ENCODE measurements around the gene DPPA2.
"Not testable (repeated sequence)": the region's sequence is repeated elsewhere in the genome, so short reads cannot be mapped to it uniquely, and the experiment has no call there.

The DPPA2 gene, protein sequence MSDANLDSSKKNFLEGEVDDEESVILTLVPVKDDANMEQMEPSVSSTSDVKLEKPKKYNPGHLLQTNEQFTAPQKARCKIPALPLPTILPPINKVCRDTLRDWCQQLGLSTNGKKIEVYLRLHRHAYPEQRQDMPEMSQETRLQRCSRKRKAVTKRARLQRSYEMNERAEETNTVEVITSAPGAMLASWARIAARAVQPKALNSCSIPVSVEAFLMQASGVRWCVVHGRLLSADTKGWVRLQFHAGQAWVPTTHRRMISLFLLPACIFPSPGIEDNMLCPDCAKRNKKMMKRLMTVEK

DNA sequence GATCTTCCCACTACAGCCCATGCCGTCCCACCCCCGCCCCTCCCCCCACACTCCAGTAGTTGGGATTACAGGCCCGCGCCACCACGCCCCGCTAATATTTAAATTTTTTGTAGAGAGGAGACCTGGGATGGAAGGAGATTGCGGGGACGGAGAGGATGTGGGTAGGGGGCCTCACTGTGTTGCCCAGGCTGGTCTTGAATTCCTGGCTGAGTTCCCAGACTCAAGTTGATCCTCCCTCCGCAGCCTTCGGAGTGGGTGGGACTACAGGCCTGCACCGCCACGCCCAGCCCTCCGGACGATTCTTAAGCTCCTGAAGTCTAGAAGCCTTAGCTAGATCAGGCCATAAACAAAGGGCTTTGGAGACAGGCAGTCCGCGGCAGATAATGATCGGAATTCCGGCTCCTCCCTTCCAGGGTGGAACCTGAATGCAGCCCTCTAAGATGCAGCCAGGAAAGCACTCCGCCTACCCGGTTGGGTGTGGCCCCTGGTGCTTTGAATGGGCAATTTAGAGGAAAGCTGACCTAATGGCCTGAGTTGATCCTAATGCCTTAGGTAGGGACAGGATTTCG, at the start of gene DPPA2:
Gene DPPA2 (minus strand): TSS at position 356 of the 569 bp plus-strand sequence. CDS start 1,975 bp downstream, outside the sequence.
- FAIRE-seq (no peak), DNase-seq (ENCODE audit: insufficient read length, low spot score) (no peak)

DNA sequence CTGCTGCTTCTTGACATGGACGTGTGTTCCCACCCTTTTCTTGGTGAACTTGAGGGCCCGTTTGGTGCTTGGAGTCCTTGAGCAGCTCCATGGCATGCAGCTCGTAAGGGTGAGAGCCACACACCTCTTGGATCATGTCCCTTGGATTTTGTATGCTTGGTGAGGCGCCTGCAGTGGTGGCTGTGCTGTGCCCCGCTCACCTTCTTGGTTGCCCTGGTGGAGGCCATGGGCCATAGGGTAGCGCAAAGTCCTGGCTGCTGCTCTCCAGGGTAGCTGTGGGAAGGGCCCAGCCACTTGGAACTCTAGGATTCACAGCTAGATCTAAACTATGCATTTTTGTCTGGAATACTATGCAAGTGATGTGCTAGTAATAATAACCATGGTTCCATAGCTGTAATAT, 47.8 kb upstream of the DPPA2 start:
- FAIRE-seq: no peak
- no peak for DNase-seq (ENCODE audit: insufficient read length, low spot score)

DNA sequence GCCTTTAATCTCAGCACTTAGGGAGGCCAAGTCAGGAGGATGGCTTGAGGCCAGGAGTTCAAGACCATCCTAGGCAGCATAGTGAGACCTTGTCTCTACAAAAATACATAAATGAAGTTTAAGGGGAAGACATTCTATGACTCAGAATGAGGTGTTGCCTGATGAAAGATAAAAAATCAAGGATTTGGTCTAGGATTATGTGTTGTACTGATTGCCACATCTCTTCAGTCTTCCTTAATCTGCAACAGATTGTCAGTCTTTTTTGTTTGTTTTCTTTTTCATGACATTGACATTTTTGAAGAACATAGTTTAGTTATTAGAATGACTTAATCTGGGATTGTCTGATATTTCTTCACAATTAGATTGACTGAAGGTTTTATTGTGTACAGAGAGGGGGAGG, 47.3 kb upstream of the DPPA2 start:
- DNase-seq (ENCODE audit: insufficient read length, low spot score) (no peak), FAIRE-seq (no peak)

DNA sequence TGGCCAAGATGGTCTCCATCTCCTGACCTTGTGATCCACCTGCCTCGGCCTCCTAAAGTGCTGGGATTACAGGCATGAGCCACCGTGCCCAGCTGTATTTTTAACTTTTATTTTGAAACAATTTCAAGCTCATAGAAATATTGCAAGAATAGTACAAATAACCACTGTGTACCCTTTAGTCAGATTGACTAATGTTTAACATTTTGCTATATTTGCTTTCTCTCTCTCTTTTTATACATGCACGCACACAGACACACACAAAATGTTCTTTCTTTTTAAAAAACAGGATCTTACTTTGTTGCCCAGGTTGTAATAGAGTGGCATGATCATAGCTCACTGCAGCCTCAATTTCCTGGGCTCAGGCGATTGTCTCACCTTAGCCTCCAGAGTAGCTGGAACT, 46.5 kb upstream of the DPPA2 start:
- FAIRE-seq: no peak
- DNase-seq (ENCODE audit: insufficient read length, low spot score): no peak

DNA sequence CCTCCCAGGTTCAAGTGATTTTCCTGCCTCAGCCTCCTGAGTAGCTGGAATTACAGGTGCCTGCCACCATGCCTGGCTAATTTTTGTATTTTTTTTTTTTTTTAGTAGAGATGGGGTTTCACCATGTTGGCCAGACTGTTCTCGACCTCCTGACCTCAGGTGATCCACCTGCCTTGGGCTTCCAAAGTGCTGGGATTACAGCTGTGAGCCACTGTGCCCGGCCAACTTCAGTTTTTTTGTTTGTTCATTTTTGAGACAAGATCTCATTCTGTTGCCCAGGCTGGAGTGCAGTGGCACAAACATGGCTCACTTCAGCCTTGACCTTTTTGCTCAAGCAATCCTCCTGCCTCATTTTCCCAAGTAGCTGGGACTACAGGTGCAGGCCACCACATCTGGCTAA, 42.5 kb upstream of the DPPA2 start:
- DNase-seq (ENCODE audit: insufficient read length, low spot score); FAIRE-seq: not testable (repeated sequence)

DNA sequence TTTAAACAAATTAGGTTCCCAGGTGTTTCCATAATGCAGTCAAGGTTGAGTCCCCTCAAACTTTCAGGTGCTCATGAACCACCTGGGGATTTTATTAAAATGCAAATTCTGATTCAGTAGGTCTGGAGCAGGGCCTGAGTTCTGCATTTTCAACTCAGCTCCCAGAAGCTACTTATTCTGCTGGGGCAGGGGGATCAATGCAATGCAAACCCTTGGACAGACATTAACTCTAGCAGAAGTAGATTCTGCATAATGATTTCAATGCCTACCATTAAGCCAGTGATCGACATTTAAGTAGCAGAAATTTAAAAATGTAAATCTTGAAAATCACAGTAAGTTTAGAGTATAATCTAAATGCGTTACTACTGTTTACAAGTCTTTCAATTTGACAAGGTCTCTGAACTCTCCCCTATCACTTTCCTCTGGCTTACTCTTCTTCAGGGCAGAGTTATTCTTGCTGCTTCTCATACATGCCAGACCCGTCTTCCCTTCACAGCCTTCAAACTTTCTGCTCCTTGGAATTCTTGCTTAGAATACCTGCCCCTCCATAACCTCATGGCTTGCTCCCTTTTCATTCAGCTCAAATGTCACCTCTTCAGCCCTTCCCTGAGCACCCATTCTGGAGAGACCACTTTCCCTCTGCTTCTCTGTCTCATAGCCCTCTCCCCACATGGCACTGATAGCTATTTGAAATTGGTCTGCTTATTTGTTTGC, 40.3 kb upstream of the DPPA2 start:
- DNase-seq (ENCODE audit: insufficient read length, low spot score) (no peak), FAIRE-seq (no peak)

DNA sequence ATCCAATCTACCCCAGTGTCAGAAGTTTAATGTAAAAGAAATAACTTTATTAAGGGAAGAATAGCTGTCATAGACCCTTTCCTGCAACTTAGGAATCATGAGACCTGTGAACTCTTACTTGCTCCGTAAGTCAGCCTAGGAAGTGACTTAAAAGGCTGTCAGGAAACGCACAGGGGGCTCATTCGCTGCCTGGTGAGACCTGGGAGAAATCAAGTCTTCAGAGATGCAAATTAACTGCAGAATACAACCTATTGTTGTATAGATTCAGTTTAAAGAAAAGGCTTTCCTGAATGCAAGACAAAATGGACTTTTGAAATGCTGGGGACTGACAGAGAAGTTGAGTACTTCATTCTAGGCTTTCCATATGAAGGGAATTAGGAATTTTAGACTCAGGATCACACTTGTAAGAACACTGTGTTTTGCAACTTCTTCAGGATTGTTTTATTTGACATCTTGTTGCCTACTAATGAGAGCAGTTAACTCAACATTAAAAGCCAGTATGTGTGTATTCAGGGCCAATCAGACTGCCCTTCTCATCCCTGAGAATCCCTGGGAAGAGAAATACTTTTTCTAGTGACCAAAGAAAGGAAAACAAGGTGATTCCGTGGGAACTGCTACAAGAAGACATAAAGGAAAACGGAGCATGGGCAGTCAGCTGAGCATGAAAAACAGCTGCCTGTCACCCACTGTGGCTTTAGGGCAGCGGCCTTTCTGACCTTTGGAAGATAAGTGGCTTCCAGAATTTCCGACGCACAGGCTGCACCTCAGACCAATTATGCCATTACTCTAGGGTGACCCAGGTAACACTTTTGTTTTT, 39.5 kb upstream of the DPPA2 start:
- no peak for DNase-seq (ENCODE audit: insufficient read length, low spot score)
- FAIRE-seq: no peak

DNA sequence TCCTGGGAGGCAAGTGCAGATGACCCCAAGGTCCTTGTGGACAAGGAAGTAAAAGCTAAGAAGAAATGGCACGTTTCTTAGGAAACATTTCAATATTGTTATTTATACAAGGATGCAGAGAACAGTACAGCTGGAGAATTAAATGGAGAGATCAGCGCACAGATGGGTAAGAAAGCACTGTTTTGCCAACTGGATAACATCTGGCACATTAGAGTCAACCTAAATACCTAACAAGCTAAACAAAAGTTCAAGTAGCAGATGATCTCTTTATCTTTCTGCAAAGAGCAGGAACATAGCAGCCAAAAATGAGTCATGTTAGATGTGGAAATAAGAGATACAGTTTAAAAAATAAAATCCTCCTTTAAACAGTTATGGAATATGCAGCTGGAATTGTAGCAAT, 36.7 kb upstream of the DPPA2 start:
- no peak for FAIRE-seq

DNA sequence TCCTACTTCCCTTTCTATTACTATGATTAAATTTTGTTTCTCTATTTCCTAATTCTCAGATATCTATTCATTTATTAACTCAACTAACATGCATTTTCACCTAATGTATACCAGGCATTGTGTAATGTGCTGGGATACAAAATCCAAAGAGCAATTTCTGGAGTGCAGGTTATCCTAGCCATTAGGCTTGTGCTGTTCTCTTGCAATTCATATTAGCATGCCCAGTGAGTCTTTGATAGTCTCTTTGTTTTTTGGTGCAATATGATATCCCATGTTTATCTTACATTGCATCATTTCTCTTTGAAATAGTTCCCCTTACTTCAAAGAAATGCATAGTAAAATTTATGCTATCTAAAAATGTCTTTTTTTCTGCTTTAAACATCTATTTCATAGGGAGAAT, 34.9 kb upstream of the DPPA2 start:
- no peak for FAIRE-seq
- no peak for DNase-seq (ENCODE audit: insufficient read length, low spot score)

More for the DNA sequence above, 36.7 kb upstream of the DPPA2 start:
- no peak for DNase-seq (ENCODE audit: insufficient read length, low spot score)

DNA sequence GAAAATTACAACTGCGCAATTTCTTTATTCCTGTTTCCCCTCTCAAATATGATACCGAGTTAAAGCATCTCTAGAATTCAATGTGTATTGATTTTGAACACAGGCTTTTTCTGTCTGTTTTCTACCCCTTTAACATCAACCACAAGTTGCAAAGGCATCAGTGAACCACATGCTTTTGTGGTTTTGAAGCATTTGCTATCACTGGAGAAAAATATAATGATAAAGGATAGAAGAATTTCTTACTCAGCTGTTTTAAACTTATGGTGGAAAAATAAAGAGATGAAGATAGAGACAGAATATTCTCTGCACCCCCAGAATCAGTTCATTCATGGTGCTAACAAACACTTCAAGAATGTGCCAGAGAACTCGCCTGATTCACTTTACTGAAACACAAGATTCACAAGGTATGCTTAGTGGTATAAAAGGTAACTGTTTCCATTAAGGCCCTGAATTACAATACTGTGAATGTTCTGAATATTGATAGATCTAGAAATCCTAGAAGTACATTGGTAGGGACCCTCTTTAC, 30.5 kb upstream of the DPPA2 start:
- no peak for FAIRE-seq
- DNase-seq (ENCODE audit: insufficient read length, low spot score): no peak

DNA sequence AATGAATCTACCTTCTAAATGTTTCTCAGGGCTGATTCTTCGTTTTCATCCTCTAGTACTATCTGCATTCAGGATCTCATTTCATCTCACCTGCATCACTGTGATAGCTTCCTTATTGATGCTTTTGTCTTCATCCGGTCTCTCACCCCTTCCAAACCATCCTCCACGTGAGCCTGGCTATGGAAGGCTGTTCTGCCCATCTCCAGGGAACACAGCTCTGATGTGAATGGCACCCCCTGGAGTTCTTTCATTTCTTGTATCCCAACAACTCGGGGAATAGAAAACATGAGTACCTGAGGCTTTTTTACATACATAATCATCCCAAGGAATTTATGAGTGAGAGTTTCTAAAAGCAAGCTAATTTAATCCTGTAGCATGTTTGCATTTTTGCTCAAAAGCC, 29.8 kb upstream of the DPPA2 start:
- FAIRE-seq: no peak
- DNase-seq (ENCODE audit: insufficient read length, low spot score): no peak

DNA sequence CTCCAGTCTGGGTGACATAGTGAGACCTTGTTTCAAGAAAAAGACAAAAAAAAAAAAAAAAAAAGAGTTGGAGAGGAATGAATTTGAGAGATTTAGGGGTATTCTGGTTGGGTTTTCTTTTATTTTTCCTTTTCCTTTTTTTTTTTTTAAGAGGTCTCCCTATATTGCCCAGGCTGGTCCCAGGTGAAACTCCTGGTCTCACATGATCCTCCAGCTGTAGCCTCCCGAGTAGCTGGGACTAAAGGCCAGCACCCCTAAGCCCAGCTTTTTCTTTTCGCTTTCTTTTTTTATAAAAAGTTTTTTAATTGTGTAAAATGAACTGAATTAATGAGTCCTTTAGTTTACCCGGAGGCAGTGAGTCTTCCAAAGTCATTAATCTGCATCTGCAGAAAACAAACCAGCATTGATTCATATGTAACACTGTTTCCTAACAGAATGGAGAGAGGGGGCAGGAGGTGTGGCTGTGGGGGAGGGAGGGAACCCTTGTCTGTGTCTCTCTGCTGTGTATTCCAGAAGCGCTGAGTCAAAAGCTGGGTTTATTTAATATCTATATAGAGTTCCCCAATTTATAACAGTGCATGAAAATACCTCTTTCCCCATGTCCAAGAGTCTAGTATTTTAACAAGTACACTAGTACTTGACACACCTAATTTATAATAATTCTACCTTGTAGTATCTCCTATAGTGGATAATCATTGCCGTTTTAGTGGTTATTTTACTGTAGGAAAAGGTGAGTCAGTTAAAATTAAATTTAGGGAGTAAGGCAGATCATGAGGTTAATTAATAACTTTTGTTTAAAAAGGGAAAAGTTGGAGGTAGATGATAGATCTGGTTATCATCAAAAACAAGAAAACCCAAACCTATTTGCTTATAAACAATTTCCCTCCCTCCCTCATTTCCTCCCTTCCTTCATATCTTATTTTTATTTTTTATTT, 23.7 kb upstream of the DPPA2 start:
- FAIRE-seq (no peak), DNase-seq (ENCODE audit: insufficient read length, low spot score) (no peak)

DNA sequence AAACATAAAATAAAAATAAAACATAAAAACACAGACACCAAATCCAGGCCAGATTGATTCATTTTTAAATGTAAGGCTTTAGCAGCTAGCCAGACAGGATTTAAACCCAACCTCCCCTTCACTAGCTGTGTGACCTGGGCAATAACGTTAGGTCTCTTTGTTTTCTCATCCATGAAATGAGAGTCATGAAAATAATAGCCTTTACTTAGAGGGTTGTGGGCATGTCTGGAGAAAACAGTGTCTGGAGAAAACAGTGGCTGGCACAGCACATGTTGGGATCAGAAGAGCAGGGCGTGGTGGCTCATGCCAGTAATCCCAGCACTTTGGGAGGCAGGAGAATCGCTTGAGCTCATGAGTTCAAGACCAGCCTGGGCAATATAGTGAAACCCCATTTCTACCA, 22.9 kb upstream of the DPPA2 start:
- no peak for DNase-seq (ENCODE audit: insufficient read length, low spot score)
- FAIRE-seq: no peak

DNA sequence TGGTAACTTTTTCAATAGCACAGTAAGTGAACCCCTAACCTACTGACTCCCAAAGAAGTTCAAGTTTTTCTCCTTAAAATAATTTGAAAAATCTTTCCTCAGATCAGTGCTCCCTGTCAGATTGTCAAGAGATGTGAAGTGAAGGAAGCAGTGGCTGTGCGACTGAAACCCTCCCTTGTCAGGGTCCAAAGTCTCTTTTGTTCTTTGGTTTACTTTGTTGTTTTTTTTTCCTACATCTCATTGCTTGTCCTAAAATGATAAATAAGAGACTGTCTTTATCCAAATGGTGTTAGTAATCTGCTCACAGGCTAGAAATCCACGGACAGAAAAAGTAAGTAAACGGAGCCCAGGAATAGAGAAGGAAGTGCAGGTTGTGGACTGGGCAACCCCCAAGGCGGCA, 22.0 kb upstream of the DPPA2 start:
- FAIRE-seq (no peak), DNase-seq (ENCODE audit: insufficient read length, low spot score) (no peak)

DNA sequence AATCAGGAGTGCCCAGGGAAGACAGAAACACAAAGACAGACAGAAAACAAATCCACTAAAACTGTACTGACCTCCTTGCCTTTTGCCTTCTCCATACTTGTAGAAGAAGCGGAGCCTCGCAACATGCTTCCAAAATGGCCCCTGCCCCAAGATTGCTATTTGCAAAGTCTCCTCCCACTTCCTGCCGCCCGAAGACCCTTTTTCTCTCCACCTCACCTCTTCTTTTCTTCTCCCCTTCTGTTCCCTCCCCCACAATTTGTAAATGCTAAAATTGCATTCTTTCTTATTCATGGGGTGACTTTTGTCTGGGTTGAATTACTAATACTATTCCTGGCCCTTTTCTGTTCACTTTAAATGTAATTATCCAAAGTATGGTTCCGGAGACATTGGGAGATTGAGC, 21.1 kb upstream of the DPPA2 start, which contains the start of gene DPPA4:
Gene DPPA4 (minus strand): TSS at position 154 of the 400 bp plus-strand sequence. CDS start 29 bp downstream, at position 125.
- DNase-seq (ENCODE audit: insufficient read length, low spot score) (no peak), FAIRE-seq (no peak)

DNA sequence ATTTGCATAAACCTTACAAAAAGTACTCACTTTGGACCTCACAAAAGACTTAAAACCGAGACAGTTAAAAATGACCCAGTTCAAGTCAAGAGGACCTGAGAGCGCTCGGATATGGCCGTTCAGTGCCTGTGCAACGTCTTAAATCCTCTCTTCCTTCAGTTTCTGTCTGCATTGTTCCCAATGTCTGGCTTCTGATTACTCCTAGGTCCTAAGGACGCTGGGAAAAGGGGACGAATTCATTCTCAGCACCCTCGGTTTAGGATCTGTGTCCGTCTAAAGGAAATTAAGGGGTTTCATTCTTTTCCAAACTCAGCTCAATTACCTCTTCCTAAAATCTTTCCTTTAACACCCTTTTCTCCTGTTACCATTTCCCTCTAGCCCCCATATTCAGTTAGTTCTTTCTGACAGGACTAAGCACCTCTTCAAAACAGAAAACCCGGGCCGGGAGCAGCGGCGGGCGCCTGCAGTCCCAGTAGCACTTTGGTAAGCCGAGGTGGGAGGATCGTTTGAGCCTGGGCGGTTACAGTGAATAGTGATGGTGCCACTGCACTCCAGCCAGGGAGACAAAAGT, 20.1 kb upstream of the DPPA2 start:
- DNase-seq (ENCODE audit: insufficient read length, low spot score) (no peak), FAIRE-seq (no peak)

DNA sequence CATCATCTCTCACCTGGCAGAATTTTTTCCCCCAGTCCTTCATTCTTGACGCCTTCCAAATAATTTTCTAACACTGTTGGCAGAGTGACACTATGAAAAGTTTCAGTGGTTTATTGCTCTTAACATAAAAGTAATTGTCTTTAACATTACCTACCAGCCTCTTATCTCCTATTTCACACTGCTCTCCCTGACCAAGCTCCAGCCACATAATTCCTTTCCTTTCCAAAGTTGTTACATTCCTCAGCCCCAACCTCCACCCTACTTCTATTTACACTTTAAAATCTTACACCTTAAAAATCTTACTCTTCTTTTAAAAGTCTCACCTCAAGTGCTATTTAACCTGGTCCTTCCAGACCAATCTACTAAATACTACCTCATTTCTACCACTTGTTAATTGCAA, 18.3 kb upstream of the DPPA2 start:
- no peak for DNase-seq (ENCODE audit: insufficient read length, low spot score)
- no peak for FAIRE-seq

DNA sequence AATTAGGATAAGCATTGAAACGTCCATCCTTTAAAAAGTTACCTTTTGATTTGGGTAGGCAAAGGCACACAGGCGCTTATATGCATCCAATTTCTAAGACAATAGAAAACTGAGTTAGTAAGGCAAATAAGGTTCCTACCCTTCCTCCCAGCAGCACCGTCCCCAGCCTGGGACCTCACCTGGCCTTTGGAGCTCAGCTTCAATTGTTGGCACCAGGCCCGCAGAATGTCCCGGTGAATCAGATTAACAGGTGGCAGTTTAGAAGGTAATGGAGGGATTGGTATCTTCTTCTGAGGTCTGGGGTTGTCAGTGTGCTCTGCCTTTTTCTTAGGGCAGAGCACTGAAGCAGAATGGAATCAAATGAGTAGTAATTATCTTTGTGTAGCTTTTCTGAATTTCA, 15.4 kb upstream of the DPPA2 start:
- no peak for DNase-seq (ENCODE audit: insufficient read length, low spot score)
- FAIRE-seq: no peak

DNA sequence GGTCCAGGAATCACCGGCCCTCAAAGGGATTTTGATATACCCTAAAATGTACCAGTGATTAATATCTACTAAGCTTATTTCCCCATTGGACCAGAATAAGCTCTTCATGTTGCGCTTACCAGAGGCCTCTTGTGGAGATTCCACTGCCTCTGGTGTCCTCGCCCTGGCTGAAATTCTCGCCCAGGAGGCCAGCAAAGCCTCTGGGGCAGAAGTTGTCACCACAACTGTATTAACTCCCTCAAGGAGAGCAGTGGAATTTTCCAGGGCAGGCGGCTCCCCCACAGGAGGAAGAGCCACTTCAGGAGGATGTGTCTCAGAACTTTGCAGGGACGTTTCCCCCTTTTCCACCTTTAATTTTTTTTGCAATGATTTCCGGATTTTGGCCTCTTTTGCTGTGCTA, 14.1 kb upstream of the DPPA2 start:
- no peak for FAIRE-seq

More for the DNA sequence above, 14.1 kb upstream of the DPPA2 start:
- DNase-seq (ENCODE audit: insufficient read length, low spot score): no peak

Data from GM19239 (cell line).